PC-9 (cell line): ENCODE results near the gene TBC1D24. TPM values are rescaled to one million over a fixed set of nuclear protein-coding genes. Genes with fewer than 3 reads are reported as not detected.

ENCODE experiments used
- BruUV-seq: library from RNA; stranded (reverse); fragments of 400-500 nt; replicated peaks from 2 replicates; lab custom pipeline; 2021; lab: Mats Ljungman, UMichigan
- CTCF ChIA-PET: fragments of 300-600 bp; sonication (Branson Sonifier 250); formaldehyde crosslinking; loops from one replicate; lab custom pipeline; 2022; ENCODE audit warnings: antibody characterized with exemption; lab: Charles Lee
- POLR2A ChIA-PET: fragments of 300-600 bp; sonication (Branson Sonifier 250); formaldehyde crosslinking; loops from one replicate; lab custom pipeline; 2022; ENCODE audit warnings: antibody characterized with exemption; ENCODE audit not compliant: unreplicated experiment; lab: Charles Lee
- DNase-seq, 2 experiments: peaks; one replicate each; pipeline versions ENCODE4 v3.0.0 to v3.0.0-alpha.2; 2015 to 2022; ENCODE audit warnings: mixed read lengths in 1 of 2
- H2AFZ ChIP-seq: fragments of 200-600 bp; sonication (generic); 2 replicates; pipeline ENCODE4 v1.8.1; 2017; ENCODE audit warnings: antibody characterized with exemption
- H3F3A ChIP-seq: fragments of 200-600 bp; sonication (generic); 2 replicates; pipeline ENCODE4 v1.8.1; 2017; ENCODE audit warnings: antibody characterized with exemption, mild to moderate bottlenecking, low read depth; ENCODE audit not compliant: insufficient read depth
- H3K27ac ChIP-seq: fragments of 200-600 bp; sonication (generic); 2 replicates; pipeline ENCODE4 v1.6.1; 2016; ENCODE audit warnings: mixed run types
- H3K27me3 ChIP-seq: fragments of 200-600 bp; sonication (generic); 2 replicates; pipeline ENCODE4 v1.6.1; 2016; ENCODE audit warnings: low read depth, mixed run types; ENCODE audit not compliant: insufficient read depth
- H3K36me3 ChIP-seq: fragments of 200-600 bp; sonication (generic); 2 replicates; pipeline ENCODE4 v1.6.1; 2016; ENCODE audit warnings: low read depth, mixed run types
- H3K4me1 ChIP-seq: fragments of 200-600 bp; sonication (generic); replicated peaks from 2 replicates; pipeline ENCODE4 v1.6.1; 2016; ENCODE audit warnings: mixed run types; ENCODE audit not compliant: insufficient read depth
- H3K4me2 ChIP-seq: fragments of 200-600 bp; sonication (generic); 2 replicates; pipeline ENCODE4 v1.6.1; 2017; ENCODE audit warnings: mixed run types
- H3K4me3 ChIP-seq: fragments of 200-600 bp; sonication (generic); 2 replicates; pipeline ENCODE4 v1.6.1; 2016; ENCODE audit warnings: mixed run types
- H3K79me2 ChIP-seq: fragments of 200-600 bp; sonication (generic); 2 replicates; pipeline ENCODE4 v1.6.1; 2017; ENCODE audit warnings: low read depth, mixed run types
- H3K9me2 ChIP-seq: fragments of 200-600 bp; sonication (generic); 2 replicates; pipeline ENCODE4 v1.8.1; 2017; ENCODE audit warnings: mild to moderate bottlenecking; ENCODE audit not compliant: insufficient read depth
- H3K9me3 ChIP-seq: fragments of 200-600 bp; sonication (generic); 2 replicates; pipeline ENCODE4 v1.8.1; 2016; ENCODE audit warnings: low read depth; ENCODE audit not compliant: insufficient read depth
- H4K20me1 ChIP-seq: fragments of 200-600 bp; sonication (generic); 2 replicates; pipeline ENCODE4 v1.8.1; 2017; ENCODE audit not compliant: insufficient read depth
- EZH2 ChIP-seq: fragments of 200-600 bp; sonication (generic); IDR thresholded peaks from 2 replicates; pipeline ENCODE4 v1.8.0; 2017; ENCODE audit warnings: antibody characterized with exemption, low read depth
- intact Hi-C: fragments of 100-400 bp; cut with micrococcal nuclease; formaldehyde crosslinking; loops from one replicate; pipeline ENCODE4 v1.10.0; 2022; ENCODE audit not compliant: unreplicated experiment
- total RNA-seq: library from RNA; stranded (reverse); gene quantifications from 2 replicates; pipeline ENCODE4 v1.2.3, GENCODE V29; 2021
- TF ChIP-seq, protein P1 (sequence below): fragments of 200-600 bp; sonication (generic); conservative IDR thresholded peaks from 2 replicates; pipeline ENCODE4 v1.6.1; 2017; ENCODE audit warnings: mixed run types, antibody characterized with exemption, mild to moderate bottlenecking, moderate library complexity

The TBC1D24 gene
- total RNA-seq, 1 experiment from 2014 or later: 30.0 TPM

DNA sequence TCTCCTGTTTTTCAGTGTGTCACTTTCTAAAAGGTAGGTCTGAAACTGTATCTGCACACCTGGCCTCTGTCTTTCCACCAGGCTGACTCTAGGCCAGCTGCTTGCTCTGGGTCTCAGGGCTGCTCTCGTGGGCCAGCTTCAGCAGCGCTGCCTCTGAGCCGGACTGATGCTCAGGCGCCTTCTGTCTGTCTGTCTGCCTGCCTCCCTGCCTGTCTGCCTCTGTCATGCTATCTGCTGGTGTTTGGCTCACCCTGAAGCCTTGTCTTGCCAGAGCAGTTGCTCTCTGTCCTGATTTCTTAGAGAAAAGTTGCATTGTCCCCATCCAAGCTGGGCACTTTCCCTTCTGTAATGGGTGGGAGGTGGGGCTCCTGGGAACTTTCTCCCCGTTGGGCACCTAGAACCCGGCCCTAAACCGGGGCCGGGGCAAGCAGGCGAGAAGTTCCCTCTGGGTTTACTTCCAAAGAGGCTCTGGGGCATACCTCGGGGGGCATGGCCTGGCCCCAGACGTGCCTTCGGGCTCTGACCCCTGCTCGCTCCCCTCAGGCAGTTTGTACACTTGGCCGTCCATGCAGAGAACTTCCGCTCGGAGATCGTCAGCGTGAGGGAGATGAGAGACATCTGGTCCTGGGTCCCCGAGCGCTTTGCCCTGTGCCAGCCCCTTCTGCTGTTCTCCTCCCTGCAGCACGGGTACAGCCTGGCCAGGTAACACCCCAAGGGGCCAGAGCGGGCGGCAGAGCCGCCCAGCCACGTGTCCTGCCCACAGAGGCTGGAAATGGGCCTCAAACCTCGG, 23.0 kb downstream of the TBC1D24 start:
- no TSS peak for BruUV-seq
- no peak overlapping the region for H3K4me2 ChIP-seq
- no peaks in the 10 kb centered on the region for H3K9me2 ChIP-seq
- ChIA-PET POLR2A (interaction anchor here (0.5 kb wide), 1 partner anchor 36 kb away, joined by 8 read pairs; no protein-coding TSS in a partner anchor), CTCF (no interaction called here)
- H3K4me3 ChIP-seq: no peak overlapping the region
- intact Hi-C loops: no loop called here
- no peak overlapping the region for H3K27ac ChIP-seq
- peaks cover 9% of the 10 kb centered on the region; the same call in 1 of the 2 replicates for H4K20me1 ChIP-seq
- DNase-seq: no peak
- no peak overlapping the region for H2AFZ ChIP-seq
- H3K9me3 ChIP-seq: no peaks in the 10 kb centered on the region
- no peak for TF ChIP-seq EZH2
- TF ChIP-seq, protein P1, sequence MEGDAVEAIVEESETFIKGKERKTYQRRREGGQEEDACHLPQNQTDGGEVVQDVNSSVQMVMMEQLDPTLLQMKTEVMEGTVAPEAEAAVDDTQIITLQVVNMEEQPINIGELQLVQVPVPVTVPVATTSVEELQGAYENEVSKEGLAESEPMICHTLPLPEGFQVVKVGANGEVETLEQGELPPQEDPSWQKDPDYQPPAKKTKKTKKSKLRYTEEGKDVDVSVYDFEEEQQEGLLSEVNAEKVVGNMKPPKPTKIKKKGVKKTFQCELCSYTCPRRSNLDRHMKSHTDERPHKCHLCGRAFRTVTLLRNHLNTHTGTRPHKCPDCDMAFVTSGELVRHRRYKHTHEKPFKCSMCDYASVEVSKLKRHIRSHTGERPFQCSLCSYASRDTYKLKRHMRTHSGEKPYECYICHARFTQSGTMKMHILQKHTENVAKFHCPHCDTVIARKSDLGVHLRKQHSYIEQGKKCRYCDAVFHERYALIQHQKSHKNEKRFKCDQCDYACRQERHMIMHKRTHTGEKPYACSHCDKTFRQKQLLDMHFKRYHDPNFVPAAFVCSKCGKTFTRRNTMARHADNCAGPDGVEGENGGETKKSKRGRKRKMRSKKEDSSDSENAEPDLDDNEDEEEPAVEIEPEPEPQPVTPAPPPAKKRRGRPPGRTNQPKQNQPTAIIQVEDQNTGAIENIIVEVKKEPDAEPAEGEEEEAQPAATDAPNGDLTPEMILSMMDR: no peak
- H3K4me1 ChIP-seq: 0 out of 2 replicates have a peak, but pooled peaks cover 1% of the 10 kb centered on the region
- no peaks in the 10 kb centered on the region for H3K79me2 ChIP-seq
- H3K27me3 ChIP-seq: no peaks in the 10 kb centered on the region
- H3K36me3 ChIP-seq: no peaks in the 10 kb centered on the region
- H3F3A ChIP-seq: peaks cover 6% of the 10 kb centered on the region

DNA sequence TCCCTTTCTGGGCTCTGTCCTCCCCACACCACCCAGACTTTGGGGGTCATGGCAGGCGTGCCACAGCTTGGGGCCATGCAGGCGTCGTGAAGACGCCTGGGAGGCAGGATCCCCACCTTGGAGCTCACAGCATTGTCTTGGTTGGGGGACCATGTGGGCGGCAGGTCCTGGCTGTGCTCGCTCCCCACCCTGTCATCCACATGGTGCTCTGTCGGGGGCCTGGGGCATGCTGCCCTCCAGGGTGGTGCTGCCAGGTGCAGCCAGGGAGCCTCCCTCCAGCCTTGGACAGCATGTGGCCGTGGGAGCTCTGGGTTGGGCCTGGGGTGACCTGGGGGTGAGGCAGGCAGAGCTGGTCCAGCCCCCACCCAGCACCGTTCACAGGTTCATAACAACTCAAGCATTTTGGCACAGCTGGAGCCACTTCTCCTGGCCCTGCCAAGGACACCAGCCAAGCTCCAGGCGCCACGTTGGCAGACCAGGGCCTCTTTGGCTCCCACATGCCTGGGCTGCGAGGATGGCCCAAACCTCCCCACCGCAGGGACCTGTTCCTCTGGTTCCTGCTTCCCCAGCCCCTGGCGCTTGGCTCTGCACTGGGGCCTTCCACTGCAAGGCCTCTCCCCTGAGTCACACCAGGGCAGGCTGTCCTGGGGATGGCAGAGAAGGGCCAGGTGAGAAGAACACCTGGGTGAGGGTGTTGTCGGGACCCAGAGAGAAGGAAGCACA, 23.8 kb downstream of the TBC1D24 start:
- CTCF ChIA-PET: no interaction called here
- Histone ChIP-seq H3K79me2 (no peaks in the 10 kb centered on the region), H3K4me2 (no peak overlapping the region), H3K27ac (no peak overlapping the region), H3K9me3 (no peaks in the 10 kb centered on the region), H2AFZ (no peak overlapping the region), H3F3A (peaks cover 14% of the 10 kb centered on the region), H3K36me3 (no peaks in the 10 kb centered on the region), H4K20me1 (peaks cover 9% of the 10 kb centered on the region; the same call in 1 of the 2 replicates), H3K27me3 (no peaks in the 10 kb centered on the region), H3K4me3 (no peak overlapping the region), H3K9me2 (no peaks in the 10 kb centered on the region), H3K4me1 (0 out of 2 replicates have a peak, but pooled peaks cover 5% of the 10 kb centered on the region)
- peak; percentile 60 to 80 for DNase-seq
- BruUV-seq: no TSS peak
- intact Hi-C loops: no loop called here
- no peak for TF ChIP-seq EZH2
- TF ChIP-seq, protein P1: no peak
- POLR2A ChIA-PET: interaction anchor here (0.5 to 0.6 kb wide), 2 partner anchors 20 to 35 kb away, joined by 4 to 8 read pairs; no protein-coding TSS in a partner anchor

DNA sequence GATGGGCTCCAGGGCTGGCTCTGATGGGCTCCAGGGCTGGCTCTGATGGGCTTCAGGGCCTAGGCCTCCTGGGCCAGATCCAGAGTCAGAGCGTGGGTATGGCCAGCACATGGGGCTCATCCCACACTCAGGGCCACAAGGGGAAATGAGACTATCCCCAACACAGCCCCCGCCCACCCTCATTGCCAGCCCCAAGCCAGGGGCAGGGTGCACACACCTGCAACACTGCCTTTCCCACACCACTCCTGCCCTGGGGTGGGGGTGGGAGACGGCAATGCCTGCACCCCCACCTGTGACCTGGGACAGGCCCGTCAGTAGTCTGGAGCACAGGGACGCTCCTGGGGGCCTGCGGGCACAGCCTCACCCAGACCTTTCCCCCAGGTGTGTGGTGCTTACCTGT, 24.5 kb downstream of the TBC1D24 start:
- CTCF ChIA-PET: no interaction called here
- Histone ChIP-seq H3K27me3 (no peaks in the 10 kb centered on the region), H3K27ac (no peak overlapping the region), H4K20me1 (peaks cover 9% of the 10 kb centered on the region; the same call in 1 of the 2 replicates), H3K79me2 (no peaks in the 10 kb centered on the region), H3K4me2 (no peak overlapping the region), H3K4me3 (no peak overlapping the region), H3F3A (peaks cover 16% of the 10 kb centered on the region), H3K36me3 (no peaks in the 10 kb centered on the region), H2AFZ (no peak overlapping the region), H3K9me2 (no peaks in the 10 kb centered on the region), H3K4me1 (0 out of 2 replicates have a peak, but pooled peaks cover 5% of the 10 kb centered on the region), H3K9me3 (no peaks in the 10 kb centered on the region)
- intact Hi-C loops: no loop called here
- DNase-seq: no peak
- no TSS peak for BruUV-seq
- TF ChIP-seq, protein P1: no peak
- TF ChIP-seq EZH2: no peak
- POLR2A ChIA-PET: interaction anchor here (0.6 kb wide), 1 partner anchor 20 kb away, joined by 4 read pairs; no protein-coding TSS in a partner anchor
